Measurements from ENCODE around the gene FHAD1.
"Not testable (repeated sequence)": the region's sequence is repeated elsewhere in the genome, so short reads cannot be mapped to it uniquely, and the experiment has no call there.

FHAD1 gene

GRCh38 chr1:15428815-15429435, 181.9 kb downstream of the FHAD1 start:
- DNase-seq (ENCODE audit: low read depth, low spot score) = no peak
- Histone ChIP-seq H3K27ac (ENCODE audit: low read length) (no peak overlapping the region), H3K36me3 (ENCODE audit: control insufficient read depth, insufficient read depth, low read length) (no peaks in the 10 kb centered on the region; the same call in 1 of the 2 replicates), H3K9me3 (ENCODE audit: control insufficient read depth, insufficient read depth, low read length) (no peaks in the 10 kb centered on the region), H3K27me3 (ENCODE audit: control insufficient read depth, insufficient read depth, low read length) (no peaks in the 10 kb centered on the region), H3K4me3 (ENCODE audit: low read length) (no peak overlapping the region), H3K4me1 (ENCODE audit: control insufficient read depth, insufficient read depth, low read length) (no peaks in the 10 kb centered on the region)
- no CpG with 5 or more reads among the region's 18 CpGs for WGBS (ENCODE audit: insufficient coverage, insufficient read length)

- Histone ChIP-seq H3K9me3 (ENCODE audit: control insufficient read depth, insufficient read depth, low read length) (no peaks in the 10 kb centered on the region), H3K4me3 (ENCODE audit: low read length) (no peak overlapping the region), H3K27me3 (ENCODE audit: control insufficient read depth, insufficient read depth, low read length) (no peaks in the 10 kb centered on the region), H3K4me1 (ENCODE audit: control insufficient read depth, insufficient read depth, low read length) (no peaks in the 10 kb centered on the region), H3K36me3 (ENCODE audit: control insufficient read depth, insufficient read depth, low read length) (no peaks in the 10 kb centered on the region; the same call in 1 of the 2 replicates), H3K27ac (ENCODE audit: low read length) (no peak overlapping the region)
- no peak for DNase-seq (ENCODE audit: low read depth, low spot score)
- whole genome bisulfite sequencing (ENCODE audit: insufficient coverage, insufficient read length) = no CpG with 5 or more reads among the region's 19 CpGs
Measured at GRCh38 chr1:15429701-15430149, 182.7 kb downstream of the FHAD1 start.

- H3K4me3 ChIP-seq (ENCODE audit: low read length) = no peak overlapping the region
- no peak overlapping the region for H3K27ac ChIP-seq (ENCODE audit: low read length)
- no peaks in the 10 kb centered on the region for H3K9me3 ChIP-seq (ENCODE audit: control insufficient read depth, insufficient read depth, low read length)
- no CpG with 5 or more reads among the region's 19 CpGs for WGBS (ENCODE audit: insufficient coverage, insufficient read length)
- no peaks in the 10 kb centered on the region; the same call in 1 of the 2 replicates for H3K36me3 ChIP-seq (ENCODE audit: control insufficient read depth, insufficient read depth, low read length)
- H3K27me3 ChIP-seq (ENCODE audit: control insufficient read depth, insufficient read depth, low read length) = no peaks in the 10 kb centered on the region
- DNase-seq (ENCODE audit: low read depth, low spot score) = peak; percentile 67
- no peaks in the 10 kb centered on the region for H3K4me1 ChIP-seq (ENCODE audit: control insufficient read depth, insufficient read depth, low read length)
Measured at GRCh38 chr1:15430787-15431570, 184.0 kb downstream of the FHAD1 start.

GRCh38 chr1:15431571-15431948, 184.5 kb downstream of the FHAD1 start:
- DNase-seq (ENCODE audit: low read depth, low spot score) = no peak
- no peak overlapping the region for H3K27ac ChIP-seq (ENCODE audit: low read length)
- WGBS (ENCODE audit: insufficient coverage, insufficient read length) = no CpG with 5 or more reads among the region's 4 CpGs
- H3K4me1 ChIP-seq (ENCODE audit: control insufficient read depth, insufficient read depth, low read length) = no peaks in the 10 kb centered on the region
- H3K27me3 ChIP-seq (ENCODE audit: control insufficient read depth, insufficient read depth, low read length) = no peaks in the 10 kb centered on the region
- H3K4me3 ChIP-seq (ENCODE audit: low read length) = no peak overlapping the region
- H3K36me3 ChIP-seq (ENCODE audit: control insufficient read depth, insufficient read depth, low read length) = no peaks in the 10 kb centered on the region
- no peaks in the 10 kb centered on the region for H3K9me3 ChIP-seq (ENCODE audit: control insufficient read depth, insufficient read depth, low read length)

- no peak overlapping the region for H3K4me3 ChIP-seq (ENCODE audit: low read length)
- no peaks in the 10 kb centered on the region for H3K9me3 ChIP-seq (ENCODE audit: control insufficient read depth, insufficient read depth, low read length)
- WGBS (ENCODE audit: insufficient coverage, insufficient read length) = no CpG with 5 or more reads among the region's 9 CpGs
- no peak for DNase-seq (ENCODE audit: low read depth, low spot score)
- H3K27ac ChIP-seq (ENCODE audit: low read length) = no peak overlapping the region
- no peaks in the 10 kb centered on the region for H3K4me1 ChIP-seq (ENCODE audit: control insufficient read depth, insufficient read depth, low read length)
- H3K36me3 ChIP-seq (ENCODE audit: control insufficient read depth, insufficient read depth, low read length) = no peaks in the 10 kb centered on the region
- H3K27me3 ChIP-seq (ENCODE audit: control insufficient read depth, insufficient read depth, low read length) = no peaks in the 10 kb centered on the region
Measured at GRCh38 chr1:15432324-15432723, 185.3 kb downstream of the FHAD1 start.

- Histone ChIP-seq H3K4me3 (ENCODE audit: low read length) (no peak overlapping the region), H3K4me1 (ENCODE audit: control insufficient read depth, insufficient read depth, low read length) (no peaks in the 10 kb centered on the region), H3K27me3 (ENCODE audit: control insufficient read depth, insufficient read depth, low read length) (no peaks in the 10 kb centered on the region), H3K36me3 (ENCODE audit: control insufficient read depth, insufficient read depth, low read length) (no peaks in the 10 kb centered on the region), H3K27ac (ENCODE audit: low read length) (no peak overlapping the region), H3K9me3 (ENCODE audit: control insufficient read depth, insufficient read depth, low read length) (no peaks in the 10 kb centered on the region)
- WGBS (ENCODE audit: insufficient coverage, insufficient read length) = no CpG with 5 or more reads among the region's 9 CpGs
- DNase-seq (ENCODE audit: low read depth, low spot score) = no peak
Measured at GRCh38 chr1:15433471-15433870, 186.4 kb downstream of the FHAD1 start.

GRCh38 chr1:15434739-15435138, 187.7 kb downstream of the FHAD1 start:
- H3K9me3 ChIP-seq (ENCODE audit: control insufficient read depth, insufficient read depth, low read length); DNase-seq (ENCODE audit: low read depth, low spot score); H3K4me3 ChIP-seq (ENCODE audit: low read length); H3K27ac ChIP-seq (ENCODE audit: low read length); H3K27me3 ChIP-seq (ENCODE audit: control insufficient read depth, insufficient read depth, low read length); H3K36me3 ChIP-seq (ENCODE audit: control insufficient read depth, insufficient read depth, low read length); H3K4me1 ChIP-seq (ENCODE audit: control insufficient read depth, insufficient read depth, low read length): not testable (repeated sequence)
- whole genome bisulfite sequencing (ENCODE audit: insufficient coverage, insufficient read length) = no CpG with 5 or more reads among the region's 8 CpGs

GRCh38 chr1:15435239-15436077, 188.4 kb downstream of the FHAD1 start:
- H3K27me3 ChIP-seq (ENCODE audit: control insufficient read depth, insufficient read depth, low read length) = no peaks in the 10 kb centered on the region
- H3K4me3 ChIP-seq (ENCODE audit: low read length) = no peak overlapping the region
- H3K9me3 ChIP-seq (ENCODE audit: control insufficient read depth, insufficient read depth, low read length) = no peaks in the 10 kb centered on the region
- H3K27ac ChIP-seq (ENCODE audit: low read length) = no peak overlapping the region
- H3K36me3 ChIP-seq (ENCODE audit: control insufficient read depth, insufficient read depth, low read length) = no peaks in the 10 kb centered on the region
- no CpG with 5 or more reads among the region's 17 CpGs for WGBS (ENCODE audit: insufficient coverage, insufficient read length)
- H3K4me1 ChIP-seq (ENCODE audit: control insufficient read depth, insufficient read depth, low read length) = no peaks in the 10 kb centered on the region
- DNase-seq (ENCODE audit: low read depth, low spot score) = no peak

- Histone ChIP-seq H3K36me3 (ENCODE audit: control insufficient read depth, insufficient read depth, low read length) (no peaks in the 10 kb centered on the region), H3K4me3 (ENCODE audit: low read length) (no peak overlapping the region), H3K9me3 (ENCODE audit: control insufficient read depth, insufficient read depth, low read length) (no peaks in the 10 kb centered on the region), H3K27ac (ENCODE audit: low read length) (no peak overlapping the region), H3K4me1 (ENCODE audit: control insufficient read depth, insufficient read depth, low read length) (no peaks in the 10 kb centered on the region), H3K27me3 (ENCODE audit: control insufficient read depth, insufficient read depth, low read length) (no peaks in the 10 kb centered on the region)
- no CpG with 5 or more reads among the region's 6 CpGs for WGBS (ENCODE audit: insufficient coverage, insufficient read length)
- no peak for DNase-seq (ENCODE audit: low read depth, low spot score)
Measured at GRCh38 chr1:15436881-15437442, 189.9 kb downstream of the FHAD1 start.

GRCh38 chr1:15439325-15439724, 192.3 kb downstream of the FHAD1 start:
- no peak for DNase-seq (ENCODE audit: low read depth, low spot score)
- H3K36me3 ChIP-seq (ENCODE audit: control insufficient read depth, insufficient read depth, low read length) = no peaks in the 10 kb centered on the region
- no CpG with 5 or more reads among the region's 14 CpGs for WGBS (ENCODE audit: insufficient coverage, insufficient read length)
- no peak overlapping the region for H3K27ac ChIP-seq (ENCODE audit: low read length)
- H3K4me1 ChIP-seq (ENCODE audit: control insufficient read depth, insufficient read depth, low read length) = no peaks in the 10 kb centered on the region
- no peaks in the 10 kb centered on the region for H3K27me3 ChIP-seq (ENCODE audit: control insufficient read depth, insufficient read depth, low read length)
- no peak overlapping the region for H3K4me3 ChIP-seq (ENCODE audit: low read length)
- no peaks in the 10 kb centered on the region for H3K9me3 ChIP-seq (ENCODE audit: control insufficient read depth, insufficient read depth, low read length)

Data from iPS DF 6.9 (cell line).